ENCODE data around the gene C5orf58.

C5orf58 gene

DNA sequence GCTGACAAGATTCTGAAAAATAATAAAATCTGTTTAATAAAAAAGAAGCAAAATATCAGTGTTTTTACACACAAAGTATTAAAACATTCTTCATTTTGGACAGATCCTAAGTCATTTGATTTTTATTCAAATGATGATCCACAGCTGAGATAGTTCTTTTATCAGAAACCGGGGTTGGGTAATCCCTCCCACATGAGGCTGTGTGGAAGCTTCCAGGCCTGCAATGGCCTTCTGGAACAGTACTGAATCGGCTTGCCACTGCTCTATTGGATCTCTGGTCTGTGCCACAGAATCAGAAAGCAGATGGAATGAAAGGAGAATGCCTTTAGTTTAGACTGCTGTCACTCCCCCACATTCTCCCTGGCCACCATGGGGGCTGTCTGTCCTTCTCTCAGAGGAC lies 6.1 kb upstream of the C5orf58 start (continued):
- TF ChIP-seq ZNF10 (tag by site-specific recombination; IDR thresholded peaks at IDR 0.05) = no peak
- no peak for TF ChIP-seq ZNF394 (tag by site-specific recombination; IDR thresholded peaks at IDR 0.05; ENCODE audit: borderline replicate concordance)
- TF ChIP-seq ZNF645 (tag by site-specific recombination; IDR thresholded peaks at IDR 0.05) = no peak
- no peak for TF ChIP-seq HOXC10 (CRISPR knock-in tag; IDR thresholded peaks at IDR 0.05)

GRCh38 chr5:170228762-170229435 lies 3.9 kb upstream of the C5orf58 start:
- POLR2A ChIA-PET = no interaction called here
- Histone ChIP-seq H3K4me3 (ENCODE audit: low read depth, low read length) (no peak overlapping the region), H3K36me3 (ENCODE audit: control insufficient read depth in 2 of 2, insufficient read depth in 1 of 2, low read length in 2 of 2) (no peaks in the 10 kb centered on the region), H3K9me3 (ENCODE audit: control insufficient read depth, insufficient read depth, low read depth, low read length) (no peaks in the 10 kb centered on the region), H3K4me1 (ENCODE audit: control insufficient read depth, insufficient read depth, low read length) (no peaks in the 10 kb centered on the region), H3K27ac (ENCODE audit: extremely low read depth, low read depth, low read length) (no peak overlapping the region)
- CTCF ChIA-PET = interaction anchor here (0.9 to 6.3 kb wide), 5 partner anchors 10 to 204 kb away, joined by 3 to 66 read pairs (median 3); no protein-coding TSS in a partner anchor
- TF ChIP-seq, protein P1, sequence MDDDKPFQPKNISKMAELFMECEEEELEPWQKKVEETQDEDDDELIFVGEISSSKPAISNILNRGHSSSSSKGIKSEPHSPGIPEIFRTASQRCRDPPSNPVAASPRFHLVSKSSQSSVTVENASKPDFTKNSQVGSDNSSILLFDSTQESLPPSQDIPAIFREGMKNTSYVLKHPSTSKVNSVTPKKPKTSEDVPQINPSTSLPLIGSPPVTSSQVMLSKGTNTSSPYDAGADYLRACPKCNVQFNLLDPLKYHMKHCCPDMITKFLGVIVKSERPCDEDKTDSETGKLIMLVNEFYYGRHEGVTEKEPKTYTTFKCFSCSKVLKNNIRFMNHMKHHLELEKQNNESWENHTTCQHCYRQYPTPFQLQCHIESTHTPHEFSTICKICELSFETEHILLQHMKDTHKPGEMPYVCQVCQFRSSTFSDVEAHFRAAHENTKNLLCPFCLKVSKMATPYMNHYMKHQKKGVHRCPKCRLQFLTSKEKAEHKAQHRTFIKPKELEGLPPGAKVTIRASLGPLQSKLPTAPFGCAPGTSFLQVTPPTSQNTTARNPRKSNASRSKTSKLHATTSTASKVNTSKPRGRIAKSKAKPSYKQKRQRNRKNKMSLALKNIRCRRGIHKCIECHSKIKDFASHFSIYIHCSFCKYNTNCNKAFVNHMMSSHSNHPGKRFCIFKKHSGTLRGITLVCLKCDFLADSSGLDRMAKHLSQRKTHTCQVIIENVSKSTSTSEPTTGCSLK (tag by site-specific recombination; IDR thresholded peaks at IDR 0.05) = no peak
- no peak for TF ChIP-seq ZNF521 (tag by site-specific recombination; IDR thresholded peaks at IDR 0.05)
- TF ChIP-seq, protein P2, sequence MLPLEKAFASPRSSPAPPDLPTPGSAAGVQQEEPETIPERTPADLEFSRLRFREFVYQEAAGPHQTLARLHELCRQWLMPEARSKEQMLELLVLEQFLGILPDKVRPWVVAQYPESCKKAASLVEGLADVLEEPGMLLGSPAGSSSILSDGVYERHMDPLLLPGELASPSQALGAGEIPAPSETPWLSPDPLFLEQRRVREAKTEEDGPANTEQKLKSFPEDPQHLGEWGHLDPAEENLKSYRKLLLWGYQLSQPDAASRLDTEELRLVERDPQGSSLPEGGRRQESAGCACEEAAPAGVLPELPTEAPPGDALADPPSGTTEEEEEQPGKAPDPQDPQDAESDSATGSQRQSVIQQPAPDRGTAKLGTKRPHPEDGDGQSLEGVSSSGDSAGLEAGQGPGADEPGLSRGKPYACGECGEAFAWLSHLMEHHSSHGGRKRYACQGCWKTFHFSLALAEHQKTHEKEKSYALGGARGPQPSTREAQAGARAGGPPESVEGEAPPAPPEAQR (tag by site-specific recombination; IDR thresholded peaks at IDR 0.05) = no peak
- TF ChIP-seq, protein P3, sequence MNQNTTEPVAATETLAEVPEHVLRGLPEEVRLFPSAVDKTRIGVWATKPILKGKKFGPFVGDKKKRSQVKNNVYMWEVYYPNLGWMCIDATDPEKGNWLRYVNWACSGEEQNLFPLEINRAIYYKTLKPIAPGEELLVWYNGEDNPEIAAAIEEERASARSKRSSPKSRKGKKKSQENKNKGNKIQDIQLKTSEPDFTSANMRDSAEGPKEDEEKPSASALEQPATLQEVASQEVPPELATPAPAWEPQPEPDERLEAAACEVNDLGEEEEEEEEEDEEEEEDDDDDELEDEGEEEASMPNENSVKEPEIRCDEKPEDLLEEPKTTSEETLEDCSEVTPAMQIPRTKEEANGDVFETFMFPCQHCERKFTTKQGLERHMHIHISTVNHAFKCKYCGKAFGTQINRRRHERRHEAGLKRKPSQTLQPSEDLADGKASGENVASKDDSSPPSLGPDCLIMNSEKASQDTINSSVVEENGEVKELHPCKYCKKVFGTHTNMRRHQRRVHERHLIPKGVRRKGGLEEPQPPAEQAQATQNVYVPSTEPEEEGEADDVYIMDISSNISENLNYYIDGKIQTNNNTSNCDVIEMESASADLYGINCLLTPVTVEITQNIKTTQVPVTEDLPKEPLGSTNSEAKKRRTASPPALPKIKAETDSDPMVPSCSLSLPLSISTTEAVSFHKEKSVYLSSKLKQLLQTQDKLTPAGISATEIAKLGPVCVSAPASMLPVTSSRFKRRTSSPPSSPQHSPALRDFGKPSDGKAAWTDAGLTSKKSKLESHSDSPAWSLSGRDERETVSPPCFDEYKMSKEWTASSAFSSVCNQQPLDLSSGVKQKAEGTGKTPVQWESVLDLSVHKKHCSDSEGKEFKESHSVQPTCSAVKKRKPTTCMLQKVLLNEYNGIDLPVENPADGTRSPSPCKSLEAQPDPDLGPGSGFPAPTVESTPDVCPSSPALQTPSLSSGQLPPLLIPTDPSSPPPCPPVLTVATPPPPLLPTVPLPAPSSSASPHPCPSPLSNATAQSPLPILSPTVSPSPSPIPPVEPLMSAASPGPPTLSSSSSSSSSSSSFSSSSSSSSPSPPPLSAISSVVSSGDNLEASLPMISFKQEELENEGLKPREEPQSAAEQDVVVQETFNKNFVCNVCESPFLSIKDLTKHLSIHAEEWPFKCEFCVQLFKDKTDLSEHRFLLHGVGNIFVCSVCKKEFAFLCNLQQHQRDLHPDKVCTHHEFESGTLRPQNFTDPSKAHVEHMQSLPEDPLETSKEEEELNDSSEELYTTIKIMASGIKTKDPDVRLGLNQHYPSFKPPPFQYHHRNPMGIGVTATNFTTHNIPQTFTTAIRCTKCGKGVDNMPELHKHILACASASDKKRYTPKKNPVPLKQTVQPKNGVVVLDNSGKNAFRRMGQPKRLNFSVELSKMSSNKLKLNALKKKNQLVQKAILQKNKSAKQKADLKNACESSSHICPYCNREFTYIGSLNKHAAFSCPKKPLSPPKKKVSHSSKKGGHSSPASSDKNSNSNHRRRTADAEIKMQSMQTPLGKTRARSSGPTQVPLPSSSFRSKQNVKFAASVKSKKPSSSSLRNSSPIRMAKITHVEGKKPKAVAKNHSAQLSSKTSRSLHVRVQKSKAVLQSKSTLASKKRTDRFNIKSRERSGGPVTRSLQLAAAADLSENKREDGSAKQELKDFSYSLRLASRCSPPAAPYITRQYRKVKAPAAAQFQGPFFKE (tag by site-specific recombination; IDR thresholded peaks at IDR 0.05; ENCODE audit: borderline replicate concordance) = no peak
- no peak for TF ChIP-seq ZFHX2 (tag by site-specific recombination; conservative IDR thresholded peaks at IDR 0.05)
- no peak for TF ChIP-seq ZNF132 (tag by site-specific recombination; IDR thresholded peaks at IDR 0.05; ENCODE audit: borderline replicate concordance)
- TF ChIP-seq ZNF624 (tag by site-specific recombination; IDR thresholded peaks at IDR 0.05) = no peak
- TF ChIP-seq ZNF354C (tag by site-specific recombination; IDR thresholded peaks at IDR 0.05; ENCODE audit: borderline replicate concordance, low read depth) = no peak
- no peak for TF ChIP-seq ZNF501 (tag by site-specific recombination; IDR thresholded peaks at IDR 0.05)
- no peak for TF ChIP-seq ZNF404 (tag by site-specific recombination; IDR thresholded peaks at IDR 0.05)
